ENCODE data around the gene COL4A2. TPM values are rescaled to one million over a fixed set of nuclear protein-coding genes. Genes with fewer than 3 reads are reported as not detected.

Gene COL4A2
- total RNA-seq, 4 donors from 2014 or later: 419 to 931 (median 555) TPM

- H3K4me3 ChIP-seq: no peak overlapping the region
- TF ChIP-seq POLR2AphosphoS5 (IDR thresholded peaks at IDR 0.05): no peak
- no peak for TF ChIP-seq POLR2A (IDR thresholded peaks at IDR 0.05; ENCODE audit: low read depth)
- TF ChIP-seq, protein P1, sequence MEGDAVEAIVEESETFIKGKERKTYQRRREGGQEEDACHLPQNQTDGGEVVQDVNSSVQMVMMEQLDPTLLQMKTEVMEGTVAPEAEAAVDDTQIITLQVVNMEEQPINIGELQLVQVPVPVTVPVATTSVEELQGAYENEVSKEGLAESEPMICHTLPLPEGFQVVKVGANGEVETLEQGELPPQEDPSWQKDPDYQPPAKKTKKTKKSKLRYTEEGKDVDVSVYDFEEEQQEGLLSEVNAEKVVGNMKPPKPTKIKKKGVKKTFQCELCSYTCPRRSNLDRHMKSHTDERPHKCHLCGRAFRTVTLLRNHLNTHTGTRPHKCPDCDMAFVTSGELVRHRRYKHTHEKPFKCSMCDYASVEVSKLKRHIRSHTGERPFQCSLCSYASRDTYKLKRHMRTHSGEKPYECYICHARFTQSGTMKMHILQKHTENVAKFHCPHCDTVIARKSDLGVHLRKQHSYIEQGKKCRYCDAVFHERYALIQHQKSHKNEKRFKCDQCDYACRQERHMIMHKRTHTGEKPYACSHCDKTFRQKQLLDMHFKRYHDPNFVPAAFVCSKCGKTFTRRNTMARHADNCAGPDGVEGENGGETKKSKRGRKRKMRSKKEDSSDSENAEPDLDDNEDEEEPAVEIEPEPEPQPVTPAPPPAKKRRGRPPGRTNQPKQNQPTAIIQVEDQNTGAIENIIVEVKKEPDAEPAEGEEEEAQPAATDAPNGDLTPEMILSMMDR (IDR thresholded peaks at IDR 0.05): no peak
- TF ChIP-seq EP300 (IDR thresholded peaks at IDR 0.05): no peak
- 89% methylated on average over 2 of the region's 2 CpGs for WGBS
- H3K27ac ChIP-seq (replicated peaks in 1 of 4): peak overlapping the region; percentile 99
- intact Hi-C loops (cut with DNase I): loop anchor here (5.0 kb wide), 2 partner anchors 36 to 56 kb away; no protein-coding TSS in a partner anchor
- H3K27me3 ChIP-seq: peaks cover 0 to 5% (median 2%) of the 10 kb centered on the region in 4 donors
- peaks cover 0 to 8% (median 0%) of the 10 kb centered on the region in 4 donors for H3K36me3 ChIP-seq
- no peaks in the 10 kb centered on the region for H3K9me3 ChIP-seq
- H3K4me1 ChIP-seq: peaks cover 55 to 76% (median 71%) of the 10 kb centered on the region in 4 donors
- no peak for DNase-seq (ENCODE audit: extremely low spot score)
Measured at GRCh38 chr13:110302997-110303396, 4.1 kb upstream of the COL4A2 start.

- H3K4me1 ChIP-seq: peaks cover 52 to 69% (median 65%) of the 10 kb centered on the region in 4 donors
- no peak for DNase-seq (ENCODE audit: extremely low spot score)
- peak overlapping the region; percentile 93 to 97 (median 94) for H3K4me3 ChIP-seq
- peaks cover 0 to 8% (median 0%) of the 10 kb centered on the region in 4 donors for H3K36me3 ChIP-seq
- TF ChIP-seq EP300 (IDR thresholded peaks at IDR 0.05) (no peak), POLR2A (IDR thresholded peaks at IDR 0.05; ENCODE audit: low read depth) (no peak), POLR2AphosphoS5 (IDR thresholded peaks at IDR 0.05) (no peak)
- TF ChIP-seq, protein P1 (IDR thresholded peaks at IDR 0.05): no peak
- H3K27me3 ChIP-seq: peaks cover 0 to 5% (median 2%) of the 10 kb centered on the region in 4 donors
- H3K9me3 ChIP-seq: no peaks in the 10 kb centered on the region
- intact Hi-C loops (cut with DNase I): loop anchor here (5.0 kb wide), 2 partner anchors 36 to 56 kb away; no protein-coding TSS in a partner anchor
- H3K27ac ChIP-seq (replicated peaks in 1 of 4): peak overlapping the region; percentile 99
- WGBS: 74% methylated on average over 7 of the region's 7 CpGs
Measured at GRCh38 chr13:110303644-110304043, 3.4 kb upstream of the COL4A2 start.

- 32% methylated on average over 4 of the region's 4 CpGs for WGBS
- H3K27ac ChIP-seq (replicated peaks in 1 of 4): peak overlapping the region; percentile 99
- TF ChIP-seq EP300 (IDR thresholded peaks at IDR 0.05): no peak
- peak in 1 of 2 donors; percentile 75 for TF ChIP-seq POLR2AphosphoS5 (IDR thresholded peaks at IDR 0.05)
- peaks cover 50 to 68% (median 63%) of the 10 kb centered on the region in 4 donors for H3K4me1 ChIP-seq
- intact Hi-C loops (cut with DNase I): loop anchor here (5.0 kb wide), 2 partner anchors 37 to 57 kb away; no protein-coding TSS in a partner anchor
- peaks cover 0 to 5% (median 2%) of the 10 kb centered on the region in 4 donors for H3K27me3 ChIP-seq
- peaks cover 0 to 2% (median 0%) of the 10 kb centered on the region in 4 donors for H3K36me3 ChIP-seq
- H3K4me3 ChIP-seq: peak overlapping the region; percentile 93 to 97 (median 94)
- no peaks in the 10 kb centered on the region for H3K9me3 ChIP-seq
- DNase-seq (ENCODE audit: extremely low spot score): no peak
Measured at GRCh38 chr13:110304256-110304655, 2.8 kb upstream of the COL4A2 start.

DNA sequence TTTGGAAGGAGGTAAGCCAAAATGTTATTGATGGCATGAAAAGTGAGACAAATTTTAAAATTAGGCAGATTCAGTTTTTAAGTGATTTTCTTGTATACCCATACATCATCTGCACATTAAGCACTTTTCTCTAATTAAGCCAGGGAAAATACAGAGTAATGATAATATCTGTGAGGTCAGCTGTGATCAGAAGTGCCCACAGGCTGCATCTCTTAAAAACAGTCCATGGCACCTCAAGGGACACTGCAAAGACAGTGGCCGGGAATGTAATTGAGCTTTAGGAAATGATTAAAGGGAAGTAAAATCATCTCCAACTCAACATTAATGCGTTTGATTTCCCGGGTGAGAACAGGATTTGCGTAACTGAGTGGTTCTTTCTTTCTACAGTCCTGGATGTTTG, 2.1 kb upstream of the COL4A2 start:
- WGBS: 26% methylated on average over 4 of the region's 4 CpGs
- peak overlapping the region; percentile 99 for H3K27ac ChIP-seq (replicated peaks in 1 of 4)
- peak overlapping the region; percentile 93 to 97 (median 94) for H3K4me3 ChIP-seq
- H3K36me3 ChIP-seq: no peaks in the 10 kb centered on the region
- DNase-seq (ENCODE audit: extremely low spot score): no peak
- H3K9me3 ChIP-seq: no peaks in the 10 kb centered on the region
- no peak for TF ChIP-seq POLR2AphosphoS5 (IDR thresholded peaks at IDR 0.05)
- peaks cover 50 to 68% (median 63%) of the 10 kb centered on the region in 4 donors for H3K4me1 ChIP-seq
- intact Hi-C loops (cut with DNase I): loop anchor here (5.0 kb wide), 2 partner anchors 37 to 112 kb away; no protein-coding TSS in a partner anchor
- peaks cover 0 to 5% (median 2%) of the 10 kb centered on the region in 4 donors for H3K27me3 ChIP-seq

DNA sequence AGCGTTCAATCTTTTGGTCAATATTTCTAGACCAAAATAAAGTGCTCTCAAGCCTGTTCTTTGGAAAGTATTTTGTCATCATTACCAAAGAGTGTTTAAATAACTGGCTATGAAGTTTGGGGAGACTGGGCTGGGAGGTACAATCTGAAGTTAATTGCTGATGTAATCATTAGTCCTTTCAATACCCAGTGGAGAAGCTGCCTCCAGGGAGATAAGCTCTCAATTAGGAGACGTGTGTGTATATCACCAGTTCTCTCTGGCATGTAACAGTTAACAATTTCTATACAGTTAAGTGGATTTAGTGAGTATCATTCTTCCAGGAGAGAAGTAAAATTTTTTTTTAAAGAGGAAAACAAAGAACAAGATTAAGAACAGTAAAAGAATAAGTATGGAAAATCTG, 1.5 kb upstream of the COL4A2 start:
- Histone ChIP-seq H3K27me3 (peaks cover 0 to 5% (median 2%) of the 10 kb centered on the region in 4 donors), H3K36me3 (no peaks in the 10 kb centered on the region), H3K27ac (replicated peaks in 1 of 4) (peak overlapping the region; percentile 99), H3K4me3 (peak overlapping the region; percentile 93 to 97 (median 94)), H3K4me1 (peaks cover 50 to 68% (median 63%) of the 10 kb centered on the region in 4 donors), H3K9me3 (no peaks in the 10 kb centered on the region)
- 21% methylated on average over 2 of the region's 2 CpGs for WGBS
- DNase-seq (ENCODE audit: extremely low spot score): no peak
- no peak for TF ChIP-seq POLR2A (IDR thresholded peaks at IDR 0.05; ENCODE audit: low read depth)
- TF ChIP-seq EP300 (IDR thresholded peaks at IDR 0.05): no peak
- TF ChIP-seq, protein P1 (IDR thresholded peaks at IDR 0.05): no peak
- TF ChIP-seq POLR2AphosphoS5 (IDR thresholded peaks at IDR 0.05): no peak
- intact Hi-C loops (cut with DNase I): loop anchor here (5.0 kb wide), 2 partner anchors 37 to 112 kb away; no protein-coding TSS in a partner anchor

Measured in esophagus muscularis mucosa (tissue), 4 donors.